HG02884 (cell line): ENCODE data around the gene TRMT1.

Source experiments
- ATAC-seq: cut with Tn5 transposase; IDR thresholded peaks from one replicate; pipeline ENCODE4 v1.9.1; 2021; ENCODE audit warnings: mild to moderate bottlenecking, moderate library complexity; ENCODE audit not compliant: unreplicated experiment

TRMT1 gene

GRCh38 chr19:13057147-13057572 lies 59.4 kb downstream of the TRMT1 start:
- ATAC-seq = no peak

GRCh38 chr19:13056052-13056660 lies 60.4 kb downstream of the TRMT1 start:
- no peak for ATAC-seq

DNA sequence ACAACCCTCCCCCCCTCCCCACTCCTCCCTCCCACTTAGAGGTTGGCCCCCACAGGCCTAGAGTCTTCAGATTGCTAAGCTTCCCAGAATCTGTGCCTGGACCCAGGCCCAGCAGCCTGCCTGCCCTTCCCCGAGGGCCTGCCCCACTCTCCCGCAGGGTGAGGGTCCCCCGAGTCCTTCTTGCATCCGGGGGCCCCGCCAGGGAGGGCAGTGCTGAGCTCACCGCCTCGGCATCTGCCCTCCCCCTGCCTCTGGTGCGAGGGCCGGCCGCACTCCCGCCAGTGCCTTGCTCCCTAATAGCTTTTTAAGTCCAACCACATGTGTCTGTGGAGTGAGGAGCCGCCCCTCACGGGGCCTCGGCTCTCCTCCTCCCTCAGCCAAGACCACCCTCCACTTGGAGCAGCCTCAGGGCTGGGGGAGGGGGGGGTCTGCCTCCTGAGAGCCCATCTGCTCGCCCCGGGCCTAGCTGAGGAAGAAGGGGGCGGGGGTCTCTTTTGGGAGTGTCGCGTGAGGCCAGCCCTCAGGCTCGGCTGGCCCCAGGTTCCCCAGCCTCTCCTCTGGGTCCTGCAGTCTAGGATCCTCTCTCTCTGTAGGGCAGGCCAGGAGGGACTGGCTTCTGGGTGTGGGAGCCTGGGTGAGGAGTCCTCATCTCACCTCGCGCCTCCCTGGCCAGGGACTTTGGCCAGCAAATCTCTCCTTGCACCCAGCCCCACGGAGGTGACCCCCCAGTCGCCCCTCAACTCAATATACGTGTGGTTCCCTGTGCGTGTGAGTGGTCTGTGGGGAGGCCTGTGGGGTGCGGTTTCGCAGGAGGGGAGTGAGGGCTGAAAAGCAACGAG lies 61.1 kb downstream of the TRMT1 start:
- no peak for ATAC-seq
